Thyroid gland (tissue), 4 donors: ENCODE measurements around the gene GALR2.

Experiments
- POLR2A ChIP-seq, 2 donors: fragments of 450-650 bp; IDR thresholded peaks; one replicate each; pipeline ENCODE4 v1.6.1; 2017; ENCODE audit warnings: antibody characterized with exemption in 2 of 2, mild to moderate bottlenecking in 2 of 2, moderate library complexity in 1 of 2
- TF ChIP-seq, protein P1 (sequence below), 6 experiments: fragments of 200-600 bp in 3 of 6; fragments of 450-650 bp in 3 of 6; sonication (generic) in 3 of 6; IDR thresholded peaks; one replicate each; pipeline ENCODE4 v1.5.1; 2016 to 2019; ENCODE audit warnings: antibody characterized with exemption in 6 of 6, mild to moderate bottlenecking in 2 of 6, inconsistent platforms in 1 of 6, moderate library complexity in 1 of 6

GRCh38 chr17:76032780-76033108, 41.8 kb upstream of the GALR2 start:
- TF ChIP-seq POLR2A (IDR thresholded peaks at IDR 0.05): no peak
- TF ChIP-seq, protein P1, sequence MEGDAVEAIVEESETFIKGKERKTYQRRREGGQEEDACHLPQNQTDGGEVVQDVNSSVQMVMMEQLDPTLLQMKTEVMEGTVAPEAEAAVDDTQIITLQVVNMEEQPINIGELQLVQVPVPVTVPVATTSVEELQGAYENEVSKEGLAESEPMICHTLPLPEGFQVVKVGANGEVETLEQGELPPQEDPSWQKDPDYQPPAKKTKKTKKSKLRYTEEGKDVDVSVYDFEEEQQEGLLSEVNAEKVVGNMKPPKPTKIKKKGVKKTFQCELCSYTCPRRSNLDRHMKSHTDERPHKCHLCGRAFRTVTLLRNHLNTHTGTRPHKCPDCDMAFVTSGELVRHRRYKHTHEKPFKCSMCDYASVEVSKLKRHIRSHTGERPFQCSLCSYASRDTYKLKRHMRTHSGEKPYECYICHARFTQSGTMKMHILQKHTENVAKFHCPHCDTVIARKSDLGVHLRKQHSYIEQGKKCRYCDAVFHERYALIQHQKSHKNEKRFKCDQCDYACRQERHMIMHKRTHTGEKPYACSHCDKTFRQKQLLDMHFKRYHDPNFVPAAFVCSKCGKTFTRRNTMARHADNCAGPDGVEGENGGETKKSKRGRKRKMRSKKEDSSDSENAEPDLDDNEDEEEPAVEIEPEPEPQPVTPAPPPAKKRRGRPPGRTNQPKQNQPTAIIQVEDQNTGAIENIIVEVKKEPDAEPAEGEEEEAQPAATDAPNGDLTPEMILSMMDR (IDR thresholded peaks at IDR 0.05): no peak
